ENCODE data around the gene CCNT2.

Gene CCNT2

GRCh38 chr2:134926231-134926931 is 7.8 kb downstream of the CCNT2 start:
- H3K36me3 ChIP-seq (ENCODE audit: control insufficient read depth, low read depth, low read length) = no peaks in the 10 kb centered on the region
- no peak overlapping the region for H3K27ac ChIP-seq (ENCODE audit: low read length)
- no peaks in the 10 kb centered on the region for H3K9me3 ChIP-seq (ENCODE audit: control insufficient read depth, low read depth, low read length)
- no peak overlapping the region for H3K4me3 ChIP-seq (ENCODE audit: low read length)
- H3K4me1 ChIP-seq (ENCODE audit: control insufficient read depth, low read depth, low read length) = peaks cover 4% of the 10 kb centered on the region
- no peaks in the 10 kb centered on the region for H3K27me3 ChIP-seq (ENCODE audit: control insufficient read depth, insufficient read depth, low read length)
- H3K9ac ChIP-seq (ENCODE audit: low read length) = no peak overlapping the region

- peaks cover 4% of the 10 kb centered on the region for H3K4me1 ChIP-seq (ENCODE audit: control insufficient read depth, low read depth, low read length)
- peaks cover 4% of the 10 kb centered on the region for H3K36me3 ChIP-seq (ENCODE audit: control insufficient read depth, low read depth, low read length)
- H3K9ac ChIP-seq (ENCODE audit: low read length) = no peak overlapping the region
- no peak overlapping the region for H3K4me3 ChIP-seq (ENCODE audit: low read length)
- H3K27ac ChIP-seq (ENCODE audit: low read length) = no peak overlapping the region
- H3K27me3 ChIP-seq (ENCODE audit: control insufficient read depth, insufficient read depth, low read length) = no peaks in the 10 kb centered on the region
- no peaks in the 10 kb centered on the region for H3K9me3 ChIP-seq (ENCODE audit: control insufficient read depth, low read depth, low read length)
Measured at GRCh38 chr2:134927195-134927594, 8.6 kb downstream of the CCNT2 start.

- Histone ChIP-seq H3K27ac (ENCODE audit: low read length) (no peak overlapping the region), H3K36me3 (ENCODE audit: control insufficient read depth, low read depth, low read length) (peaks cover 23% of the 10 kb centered on the region), H3K9me3 (ENCODE audit: control insufficient read depth, low read depth, low read length) (no peaks in the 10 kb centered on the region), H3K4me1 (ENCODE audit: control insufficient read depth, low read depth, low read length) (no peaks in the 10 kb centered on the region), H3K27me3 (ENCODE audit: control insufficient read depth, insufficient read depth, low read length) (no peaks in the 10 kb centered on the region), H3K4me3 (ENCODE audit: low read length) (no peak overlapping the region), H3K9ac (ENCODE audit: low read length) (no peak overlapping the region)
Measured at GRCh38 chr2:134932864-134933526, 14.4 kb downstream of the CCNT2 start.

GRCh38 chr2:134933732-134934131 is 15.1 kb downstream of the CCNT2 start:
- H3K4me1 ChIP-seq (ENCODE audit: control insufficient read depth, low read depth, low read length) = no peaks in the 10 kb centered on the region
- H3K36me3 ChIP-seq (ENCODE audit: control insufficient read depth, low read depth, low read length) = peaks cover 30% of the 10 kb centered on the region
- no peaks in the 10 kb centered on the region for H3K27me3 ChIP-seq (ENCODE audit: control insufficient read depth, insufficient read depth, low read length)
- H3K27ac ChIP-seq (ENCODE audit: low read length) = no peak overlapping the region
- H3K9ac ChIP-seq (ENCODE audit: low read length) = no peak overlapping the region
- H3K4me3 ChIP-seq (ENCODE audit: low read length) = no peak overlapping the region
- no peaks in the 10 kb centered on the region for H3K9me3 ChIP-seq (ENCODE audit: control insufficient read depth, low read depth, low read length)

- Histone ChIP-seq H3K4me3 (ENCODE audit: low read length) (no peak overlapping the region), H3K36me3 (ENCODE audit: control insufficient read depth, low read depth, low read length) (peaks cover 34% of the 10 kb centered on the region), H3K9me3 (ENCODE audit: control insufficient read depth, low read depth, low read length) (no peaks in the 10 kb centered on the region), H3K4me1 (ENCODE audit: control insufficient read depth, low read depth, low read length) (no peaks in the 10 kb centered on the region), H3K27me3 (ENCODE audit: control insufficient read depth, insufficient read depth, low read length) (no peaks in the 10 kb centered on the region), H3K27ac (ENCODE audit: low read length) (no peak overlapping the region), H3K9ac (ENCODE audit: low read length) (no peak overlapping the region)
Measured at GRCh38 chr2:134934150-134934549, 15.5 kb downstream of the CCNT2 start.

- no peak overlapping the region for H3K27ac ChIP-seq (ENCODE audit: low read length)
- no peaks in the 10 kb centered on the region for H3K4me1 ChIP-seq (ENCODE audit: control insufficient read depth, low read depth, low read length)
- peaks cover 37% of the 10 kb centered on the region for H3K36me3 ChIP-seq (ENCODE audit: control insufficient read depth, low read depth, low read length)
- no peak overlapping the region for H3K9ac ChIP-seq (ENCODE audit: low read length)
- H3K27me3 ChIP-seq (ENCODE audit: control insufficient read depth, insufficient read depth, low read length) = no peaks in the 10 kb centered on the region
- H3K4me3 ChIP-seq (ENCODE audit: low read length) = no peak overlapping the region
- no peaks in the 10 kb centered on the region for H3K9me3 ChIP-seq (ENCODE audit: control insufficient read depth, low read depth, low read length)
Measured at GRCh38 chr2:134934641-134935040, 16.0 kb downstream of the CCNT2 start.

GRCh38 chr2:134936691-134937090 is 18.1 kb downstream of the CCNT2 start:
- Histone ChIP-seq H3K27ac (ENCODE audit: low read length) (no peak overlapping the region), H3K9ac (ENCODE audit: low read length) (no peak overlapping the region), H3K36me3 (ENCODE audit: control insufficient read depth, low read depth, low read length) (peaks cover 51% of the 10 kb centered on the region), H3K9me3 (ENCODE audit: control insufficient read depth, low read depth, low read length) (no peaks in the 10 kb centered on the region), H3K4me3 (ENCODE audit: low read length) (no peak overlapping the region), H3K4me1 (ENCODE audit: control insufficient read depth, low read depth, low read length) (no peaks in the 10 kb centered on the region), H3K27me3 (ENCODE audit: control insufficient read depth, insufficient read depth, low read length) (no peaks in the 10 kb centered on the region)

- no peaks in the 10 kb centered on the region for H3K9me3 ChIP-seq (ENCODE audit: control insufficient read depth, low read depth, low read length)
- peaks cover 71% of the 10 kb centered on the region for H3K36me3 ChIP-seq (ENCODE audit: control insufficient read depth, low read depth, low read length)
- no peak overlapping the region for H3K27ac ChIP-seq (ENCODE audit: low read length)
- H3K27me3 ChIP-seq (ENCODE audit: control insufficient read depth, insufficient read depth, low read length) = no peaks in the 10 kb centered on the region
- peaks cover 15% of the 10 kb centered on the region for H3K4me1 ChIP-seq (ENCODE audit: control insufficient read depth, low read depth, low read length)
- H3K9ac ChIP-seq (ENCODE audit: low read length) = no peak overlapping the region
- H3K4me3 ChIP-seq (ENCODE audit: low read length) = no peak overlapping the region
Measured at GRCh38 chr2:134943540-134943939, 24.9 kb downstream of the CCNT2 start.

- Histone ChIP-seq H3K36me3 (ENCODE audit: control insufficient read depth, low read depth, low read length) (peaks cover 60% of the 10 kb centered on the region), H3K27me3 (ENCODE audit: control insufficient read depth, insufficient read depth, low read length) (no peaks in the 10 kb centered on the region)
Measured at GRCh38 chr2:134944975-134945374, 26.4 kb downstream of the CCNT2 start.

GRCh38 chr2:134946073-134946472 is 27.5 kb downstream of the CCNT2 start:
- H3K36me3 ChIP-seq (ENCODE audit: control insufficient read depth, low read depth, low read length) = peaks cover 61% of the 10 kb centered on the region
- H3K27ac ChIP-seq (ENCODE audit: low read length) = no peak overlapping the region

More at GRCh38 chr2:134944975-134945374, 26.4 kb downstream of the CCNT2 start:
- Histone ChIP-seq H3K27ac (ENCODE audit: low read length) (no peak overlapping the region), H3K4me1 (ENCODE audit: control insufficient read depth, low read depth, low read length) (peaks cover 15% of the 10 kb centered on the region), H3K4me3 (ENCODE audit: low read length) (no peak overlapping the region), H3K9me3 (ENCODE audit: control insufficient read depth, low read depth, low read length) (no peaks in the 10 kb centered on the region), H3K9ac (ENCODE audit: low read length) (no peak overlapping the region)

GRCh38 chr2:134949981-134950708 is 31.5 kb downstream of the CCNT2 start:
- Histone ChIP-seq H3K4me3 (ENCODE audit: low read length) (no peak overlapping the region), H3K9ac (ENCODE audit: low read length) (no peak overlapping the region), H3K27ac (ENCODE audit: low read length) (no peak overlapping the region), H3K4me1 (ENCODE audit: control insufficient read depth, low read depth, low read length) (peaks cover under 1% of the 10 kb centered on the region), H3K27me3 (ENCODE audit: control insufficient read depth, insufficient read depth, low read length) (no peaks in the 10 kb centered on the region), H3K9me3 (ENCODE audit: control insufficient read depth, low read depth, low read length) (no peaks in the 10 kb centered on the region), H3K36me3 (ENCODE audit: control insufficient read depth, low read depth, low read length) (peaks cover 77% of the 10 kb centered on the region)

More at GRCh38 chr2:134946073-134946472, 27.5 kb downstream of the CCNT2 start:
- H3K9ac ChIP-seq (ENCODE audit: low read length) = no peak overlapping the region
- H3K4me3 ChIP-seq (ENCODE audit: low read length) = no peak overlapping the region
- H3K4me1 ChIP-seq (ENCODE audit: control insufficient read depth, low read depth, low read length) = peaks cover 15% of the 10 kb centered on the region
- no peaks in the 10 kb centered on the region for H3K9me3 ChIP-seq (ENCODE audit: control insufficient read depth, low read depth, low read length)
- no peaks in the 10 kb centered on the region for H3K27me3 ChIP-seq (ENCODE audit: control insufficient read depth, insufficient read depth, low read length)

All from iPS-18a (cell line).